IPS-NIHi7 (cell line): ENCODE data around the gene ACYP2.

Source experiments
- DNase-seq: peaks from one replicate; pipeline ENCODE4 v3.0.0; 2012; ENCODE audit warnings: mixed read lengths; ENCODE audit errors: extremely low spot score

ACYP2 gene

DNA sequence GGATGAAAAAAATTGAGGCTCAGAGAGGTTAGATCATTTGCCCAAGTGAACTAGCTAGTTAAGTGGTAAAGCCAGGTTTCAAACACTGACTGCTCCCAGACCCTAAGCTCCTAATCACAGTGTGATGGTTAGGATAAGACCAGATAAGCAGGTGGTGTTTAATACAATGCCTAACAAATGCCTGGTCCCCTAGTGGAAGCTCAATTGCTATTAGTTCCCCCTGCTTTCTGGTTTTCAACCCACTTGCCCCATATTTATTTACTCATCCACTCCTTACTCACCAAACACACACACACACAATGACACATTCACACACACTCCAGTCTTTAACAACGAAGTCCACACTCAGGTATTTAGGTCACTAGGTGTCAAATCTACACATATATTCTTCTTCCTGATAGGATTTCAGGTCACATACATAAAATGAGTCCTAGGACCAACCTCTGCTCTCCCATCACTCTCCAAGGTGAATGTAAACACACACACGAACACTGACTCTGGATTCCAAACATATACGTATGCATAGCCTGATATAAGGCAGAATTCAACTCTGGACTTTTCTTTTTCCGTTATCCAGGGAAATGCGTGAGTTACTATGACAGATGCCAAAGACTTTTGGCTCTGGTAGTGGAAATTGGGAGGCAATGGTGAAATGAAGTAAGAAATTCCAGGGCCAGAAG is 214.2 kb downstream of the ACYP2 start:
- no peak for DNase-seq

DNA sequence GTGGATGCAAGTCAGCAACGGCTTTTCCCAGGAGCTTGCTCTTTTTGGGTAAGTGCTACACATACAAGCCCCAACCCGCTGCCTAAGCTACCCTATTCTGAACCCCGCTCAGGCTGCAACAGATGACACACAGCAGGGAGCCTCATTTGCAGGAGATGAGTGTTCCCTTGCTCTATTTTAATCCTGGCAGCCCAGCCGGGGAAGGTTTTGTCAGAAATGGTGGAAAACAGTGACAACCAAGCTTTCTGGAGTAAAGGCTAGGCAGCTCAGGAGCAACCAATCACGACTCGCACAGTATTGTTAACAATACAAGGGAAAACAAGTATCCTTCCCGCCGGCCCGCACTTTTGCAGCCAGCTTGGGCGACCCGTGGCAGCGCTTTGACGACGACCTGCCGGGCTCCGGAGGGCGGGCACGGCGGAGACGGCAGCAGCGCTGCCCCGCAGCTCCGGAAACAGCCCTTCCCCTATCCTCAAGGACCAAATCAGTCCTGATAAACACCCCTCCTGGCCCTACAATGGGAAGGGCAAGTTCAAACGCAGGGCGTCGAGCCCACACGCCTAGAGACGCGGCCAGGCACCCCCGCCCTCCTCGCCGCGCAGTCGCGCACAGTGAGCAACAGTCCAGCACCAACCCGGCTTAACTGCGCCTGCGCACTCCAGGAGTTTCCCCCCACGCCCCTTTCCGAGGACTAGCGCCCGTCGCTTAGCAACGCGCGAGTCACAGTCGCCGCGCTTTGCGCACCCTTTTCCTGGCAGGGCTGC is 214.9 kb downstream of the ACYP2 start:
- DNase-seq = peak; percentile 99

DNA sequence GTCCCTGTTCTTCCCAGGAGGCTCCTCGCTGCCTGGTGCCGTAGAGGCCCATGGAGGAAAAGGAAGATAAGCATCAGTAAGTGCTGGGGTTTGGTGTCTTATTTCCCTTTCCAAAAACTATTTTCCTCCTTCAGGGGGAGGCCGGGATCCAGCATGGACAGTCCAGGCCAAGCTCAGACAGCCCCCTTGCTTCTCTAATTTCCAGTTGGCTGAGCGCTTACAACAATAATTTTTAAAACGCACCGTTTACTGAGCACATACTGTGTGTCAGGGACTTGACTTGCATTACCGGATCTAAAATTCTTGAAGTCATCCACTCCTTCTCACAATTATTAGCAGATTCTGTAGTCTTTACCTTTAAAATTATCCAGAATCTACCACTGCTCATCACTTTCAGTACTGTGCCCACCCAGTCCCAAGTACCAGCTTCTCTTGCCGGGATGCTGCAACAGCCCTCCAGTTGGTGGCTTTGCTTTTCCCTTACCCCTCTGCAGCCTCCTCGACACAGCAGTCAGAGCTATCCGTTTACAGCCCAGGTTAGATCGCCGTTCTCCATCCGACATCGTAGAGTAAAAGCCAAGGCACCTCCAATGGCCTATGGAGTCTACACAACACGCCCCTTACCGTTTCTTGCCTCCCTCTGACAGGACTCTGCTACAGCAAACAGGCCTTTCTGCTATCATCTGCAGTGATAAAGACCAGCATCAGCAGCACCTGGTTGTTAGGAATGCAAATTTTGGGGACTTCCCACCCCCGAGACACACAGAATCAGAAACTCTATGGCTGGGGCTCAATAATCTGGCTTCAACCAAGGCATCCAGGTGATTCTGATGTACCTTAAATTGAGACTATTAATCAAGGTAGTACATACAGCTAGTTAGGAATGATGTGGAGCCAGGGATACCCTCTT is 215.8 kb downstream of the ACYP2 start:
- peak; percentile 15 for DNase-seq

DNA sequence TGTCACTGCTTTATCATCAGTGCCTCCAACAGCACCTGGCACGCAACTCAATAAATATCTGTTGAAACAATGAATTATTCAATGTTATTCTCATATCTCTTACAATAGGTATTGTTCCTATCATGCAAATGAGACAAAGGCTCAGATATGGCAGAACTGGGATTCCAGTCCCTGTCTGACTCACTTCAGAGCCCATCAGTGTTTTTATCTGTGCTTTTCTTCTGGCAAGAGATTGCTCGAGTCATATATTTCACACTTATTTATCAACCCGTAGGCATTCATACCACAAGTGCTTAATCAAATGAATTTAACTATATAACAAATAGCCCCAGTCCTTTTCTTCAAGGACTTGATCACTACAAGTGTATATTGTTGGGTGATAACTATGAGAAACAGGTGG is 217.0 kb downstream of the ACYP2 start:
- no peak for DNase-seq

DNA sequence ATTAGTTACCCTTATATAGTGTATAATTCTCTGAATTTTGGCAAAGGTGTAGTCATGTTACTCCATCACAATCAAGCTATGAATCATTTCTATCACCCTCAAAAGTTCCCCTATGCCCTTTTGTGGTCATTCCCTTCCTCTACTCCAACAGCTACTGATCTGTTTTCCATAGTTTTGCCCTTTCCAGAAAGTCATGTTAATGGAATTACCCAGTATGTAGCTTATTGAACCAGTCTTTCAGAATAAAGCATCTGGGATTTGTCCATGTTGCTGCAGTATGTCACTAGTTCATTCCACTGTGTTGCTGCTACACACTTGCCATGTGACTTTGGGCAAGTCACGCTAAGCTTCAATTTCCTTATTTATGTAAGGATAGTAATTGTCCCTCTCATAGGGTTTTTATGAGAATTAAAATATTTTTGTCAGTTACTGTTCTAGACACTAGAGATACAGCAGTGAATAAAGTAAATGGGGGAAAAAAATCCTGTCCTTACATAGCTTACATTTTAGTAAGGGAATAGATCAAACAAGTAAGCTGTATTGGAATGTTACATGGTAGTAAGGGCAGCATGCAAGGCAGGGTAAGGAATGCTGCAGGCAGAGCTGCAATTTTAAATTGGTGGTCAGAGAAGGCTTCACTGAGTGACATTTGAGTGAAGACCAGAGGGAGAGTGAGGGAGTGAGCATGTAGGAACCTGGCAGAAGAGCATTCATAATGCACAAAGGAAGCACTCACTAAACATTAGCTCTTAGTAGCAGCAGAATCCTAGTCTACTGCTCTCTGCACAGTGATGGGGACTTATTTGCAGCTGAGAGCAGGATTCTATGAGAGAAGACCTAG is 220.9 kb downstream of the ACYP2 start:
- DNase-seq = no peak

DNA sequence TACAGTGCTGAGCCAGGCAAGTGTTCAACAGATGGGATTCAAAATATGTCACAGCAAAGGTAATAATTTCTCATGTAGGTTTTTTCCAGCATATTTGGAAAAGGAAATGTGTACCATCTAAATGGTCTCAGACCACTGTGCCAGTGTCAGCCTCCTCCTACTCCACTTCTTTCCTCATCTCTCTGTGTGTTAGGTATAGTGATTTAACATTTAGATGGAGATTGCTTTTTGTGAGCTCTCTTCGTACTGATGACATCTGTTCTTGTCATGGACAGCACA is 221.5 kb downstream of the ACYP2 start:
- no peak for DNase-seq

DNA sequence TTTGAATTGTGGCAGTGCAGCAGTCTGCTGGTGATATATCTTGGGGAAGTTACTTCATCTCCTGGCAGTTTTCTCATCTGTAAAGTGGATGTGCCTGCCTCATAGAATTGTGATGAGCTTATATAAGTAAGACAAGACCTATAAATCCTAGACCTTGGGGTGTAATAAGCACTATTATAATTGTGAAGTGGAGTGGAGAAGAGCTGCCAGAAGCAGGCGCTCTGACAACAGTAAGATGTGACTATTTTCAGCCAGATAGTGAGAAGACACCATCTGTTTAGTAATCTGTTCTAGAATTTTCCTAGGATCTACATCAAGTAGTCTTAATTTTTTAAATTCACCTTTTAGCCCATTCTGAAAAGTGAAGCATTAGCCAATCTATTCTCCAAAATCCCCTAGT is 226.2 kb downstream of the ACYP2 start:
- DNase-seq = no peak

DNA sequence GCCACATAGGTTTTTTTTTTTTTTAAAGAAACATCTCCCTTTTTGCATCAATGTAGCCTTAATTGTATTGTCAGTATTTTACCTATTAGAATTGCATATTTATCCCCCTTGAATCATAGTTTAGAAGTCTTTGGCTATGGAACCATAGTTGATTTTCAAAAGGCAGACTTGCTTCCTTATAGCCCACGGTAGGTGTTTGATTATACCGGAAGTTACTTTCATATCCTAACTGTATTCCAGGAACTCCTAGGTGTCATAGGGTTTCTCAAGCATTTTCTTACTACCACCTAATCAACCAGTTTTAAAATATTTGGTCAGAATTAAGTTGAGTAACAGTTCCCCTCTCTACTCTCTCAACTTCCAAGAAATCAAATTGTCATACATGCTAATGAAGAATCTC is 227.2 kb downstream of the ACYP2 start:
- no peak for DNase-seq

DNA sequence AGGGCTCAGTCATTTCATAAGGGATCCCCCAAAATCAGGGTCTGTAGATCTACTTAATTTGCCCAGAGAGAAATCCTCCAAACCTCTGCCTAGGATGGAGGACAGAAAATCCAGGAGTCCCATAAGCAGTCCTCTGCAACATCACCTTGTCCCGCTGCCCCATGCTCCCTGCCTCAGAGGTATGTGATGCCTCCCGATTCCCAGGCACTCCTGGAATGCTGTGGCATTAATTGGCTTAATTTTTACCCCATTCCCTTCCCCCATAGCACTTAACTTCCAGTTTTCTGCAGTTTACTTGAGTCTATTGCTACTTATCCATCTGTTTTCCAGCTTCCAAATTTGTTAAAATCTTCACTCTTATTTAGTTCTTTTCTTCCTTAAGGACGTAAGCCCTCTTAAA is 232.2 kb downstream of the ACYP2 start:
- DNase-seq = no peak

DNA sequence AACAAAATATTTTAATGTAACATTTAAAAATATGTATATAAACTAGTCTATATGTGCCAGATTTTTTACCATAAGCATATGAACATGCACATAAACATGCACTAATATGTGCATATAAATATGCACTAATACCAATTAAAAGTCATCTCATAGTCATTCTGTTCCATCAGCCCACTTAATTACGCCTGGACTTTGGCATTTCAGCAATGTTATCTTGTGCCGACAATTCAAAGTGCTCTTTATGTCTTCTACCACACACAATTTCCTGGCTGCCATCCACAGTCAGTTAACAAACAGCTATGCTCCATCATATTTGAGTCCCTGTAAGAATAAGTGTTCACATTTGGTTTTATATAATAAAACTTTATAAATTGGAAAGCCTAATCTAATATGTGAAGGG is 233.2 kb downstream of the ACYP2 start:
- DNase-seq = no peak

DNA sequence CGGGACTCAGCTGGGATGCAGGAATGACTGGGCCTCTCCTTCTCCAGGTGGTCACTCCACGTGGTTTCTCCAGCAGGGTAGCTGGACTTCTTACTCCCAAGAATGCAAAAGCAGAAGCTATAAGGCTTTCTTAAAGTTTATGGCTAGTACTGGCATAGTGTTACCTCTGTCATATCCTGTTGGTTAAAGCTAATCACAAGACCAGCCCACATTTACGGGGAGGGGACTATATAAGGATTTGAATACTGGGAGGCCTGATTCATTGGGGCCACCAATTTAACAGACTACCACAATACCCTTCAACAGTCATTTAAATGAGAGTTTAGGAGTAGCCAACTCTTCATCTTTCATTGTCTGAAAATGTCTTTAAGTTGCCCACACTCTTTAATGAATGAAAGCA is 235.0 kb downstream of the ACYP2 start:
- DNase-seq = no peak

DNA sequence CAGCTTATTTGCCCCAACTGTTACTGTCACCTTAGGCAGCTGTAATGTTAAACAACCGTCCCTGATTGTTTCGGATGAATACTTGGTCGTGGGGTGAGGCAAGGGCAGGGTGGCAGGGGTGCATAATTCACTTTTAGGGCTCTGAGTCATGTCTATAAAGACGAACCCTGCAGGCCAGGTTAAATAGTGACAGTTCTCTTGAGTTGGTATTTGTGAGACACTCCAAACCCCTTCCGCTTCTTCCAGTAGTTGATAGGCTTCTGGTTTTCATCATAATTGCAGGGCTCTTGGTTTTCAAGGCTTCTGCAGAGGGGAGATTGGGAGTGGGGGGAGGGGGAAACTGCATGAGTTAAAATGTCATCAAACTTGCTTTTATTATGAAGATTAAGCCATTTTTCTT is 237.8 kb downstream of the ACYP2 start:
- DNase-seq = no peak
